ENCODE measurements around the gene COX7B2. TPM values are rescaled to one million over a fixed set of nuclear protein-coding genes. Genes with fewer than 3 reads are reported as not detected.

The COX7B2 gene
- total RNA-seq, 3 donors from 2014 or later: not detected

DNA sequence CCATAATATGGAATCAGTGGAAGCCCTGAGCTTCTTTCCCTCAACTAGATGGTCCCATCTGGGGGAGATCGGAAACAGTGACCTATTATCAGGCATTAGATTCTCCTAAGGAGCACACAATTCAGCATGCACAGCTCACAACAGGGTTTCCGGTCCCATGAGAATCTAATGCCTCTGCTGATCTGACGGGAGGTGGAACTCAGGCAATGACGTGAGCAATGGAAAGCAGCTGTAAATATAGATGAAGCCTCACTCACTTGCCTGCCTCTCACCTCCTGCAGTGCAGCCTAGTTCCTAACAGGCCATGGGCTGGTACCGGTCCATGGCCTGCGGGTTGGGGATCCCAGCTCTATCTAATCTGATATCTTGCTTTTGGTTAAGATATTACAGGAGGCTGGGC lies 88.9 kb downstream of the COX7B2 start:
- H3K9me3 ChIP-seq: peaks cover 0 to 11% of the 10 kb centered on the region in 2 donors
- H3K4me3 ChIP-seq: no peak overlapping the region
- H3K27me3 ChIP-seq: no peaks in the 10 kb centered on the region
- no peak for DNase-seq (ENCODE audit: low spot score in 2 of 2)
- TF ChIP-seq, protein P1, sequence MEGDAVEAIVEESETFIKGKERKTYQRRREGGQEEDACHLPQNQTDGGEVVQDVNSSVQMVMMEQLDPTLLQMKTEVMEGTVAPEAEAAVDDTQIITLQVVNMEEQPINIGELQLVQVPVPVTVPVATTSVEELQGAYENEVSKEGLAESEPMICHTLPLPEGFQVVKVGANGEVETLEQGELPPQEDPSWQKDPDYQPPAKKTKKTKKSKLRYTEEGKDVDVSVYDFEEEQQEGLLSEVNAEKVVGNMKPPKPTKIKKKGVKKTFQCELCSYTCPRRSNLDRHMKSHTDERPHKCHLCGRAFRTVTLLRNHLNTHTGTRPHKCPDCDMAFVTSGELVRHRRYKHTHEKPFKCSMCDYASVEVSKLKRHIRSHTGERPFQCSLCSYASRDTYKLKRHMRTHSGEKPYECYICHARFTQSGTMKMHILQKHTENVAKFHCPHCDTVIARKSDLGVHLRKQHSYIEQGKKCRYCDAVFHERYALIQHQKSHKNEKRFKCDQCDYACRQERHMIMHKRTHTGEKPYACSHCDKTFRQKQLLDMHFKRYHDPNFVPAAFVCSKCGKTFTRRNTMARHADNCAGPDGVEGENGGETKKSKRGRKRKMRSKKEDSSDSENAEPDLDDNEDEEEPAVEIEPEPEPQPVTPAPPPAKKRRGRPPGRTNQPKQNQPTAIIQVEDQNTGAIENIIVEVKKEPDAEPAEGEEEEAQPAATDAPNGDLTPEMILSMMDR (IDR thresholded peaks at IDR 0.05): no peak
- no peak for TF ChIP-seq POLR2A (IDR thresholded peaks at IDR 0.05)
- TF ChIP-seq POLR2AphosphoS5 (IDR thresholded peaks at IDR 0.05): no peak
- no peaks in the 10 kb centered on the region for H3K36me3 ChIP-seq
- intact Hi-C loops (cut with DNase I; ENCODE audit: low total_unique reads): no loop called here
- no peak overlapping the region for H3K27ac ChIP-seq
- no peaks in the 10 kb centered on the region for H3K4me1 ChIP-seq

DNA sequence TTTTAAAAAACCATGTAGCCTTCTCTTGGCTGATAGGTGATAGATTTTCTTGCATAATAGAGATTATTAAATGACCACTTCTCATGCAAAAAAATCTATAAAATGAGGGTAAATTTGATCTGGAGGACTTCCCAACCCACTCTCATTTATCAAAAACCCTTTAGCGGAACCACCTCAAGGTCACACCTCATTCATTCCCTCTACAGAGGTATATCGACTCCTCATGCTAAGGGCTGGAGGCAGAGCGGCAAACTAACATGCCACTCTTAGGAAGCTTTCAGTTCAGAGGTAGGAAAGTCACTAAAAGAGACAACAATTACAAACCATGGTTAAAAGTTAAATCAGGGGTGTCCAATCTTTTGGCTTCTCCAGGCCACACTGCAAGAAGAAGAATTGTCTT lies 90.0 kb downstream of the COX7B2 start:
- Histone ChIP-seq H3K27me3 (no peaks in the 10 kb centered on the region), H3K9me3 (peaks cover 0 to under 1% of the 10 kb centered on the region in 2 donors), H3K4me3 (no peak overlapping the region), H3K4me1 (no peaks in the 10 kb centered on the region), H3K36me3 (no peaks in the 10 kb centered on the region), H3K27ac (no peak overlapping the region)
- no peak for DNase-seq (ENCODE audit: low spot score in 2 of 2)
- no peak for TF ChIP-seq POLR2AphosphoS5 (IDR thresholded peaks at IDR 0.05)
- no peak for TF ChIP-seq POLR2A (IDR thresholded peaks at IDR 0.05)
- TF ChIP-seq, protein P1 (IDR thresholded peaks at IDR 0.05): no peak
- intact Hi-C loops (cut with DNase I; ENCODE audit: low total_unique reads): no loop called here

DNA sequence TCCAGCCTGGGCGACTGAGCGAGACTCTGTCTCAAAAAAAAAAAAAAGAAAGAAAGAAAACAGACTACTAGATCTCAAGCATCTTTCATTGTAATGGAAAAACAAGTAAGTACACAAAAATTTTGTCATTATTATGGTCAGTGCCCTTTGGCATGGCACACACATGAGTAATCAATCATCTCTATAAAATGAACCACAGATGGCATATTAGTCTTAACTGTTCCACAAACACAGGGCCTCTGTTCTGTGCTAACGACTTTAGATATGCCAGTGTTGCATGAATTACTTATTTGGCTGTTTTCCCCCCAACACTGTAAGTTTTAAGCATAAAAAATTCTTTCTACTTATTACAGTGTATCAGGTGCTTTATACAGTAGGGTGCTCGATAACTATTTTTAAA lies 90.4 kb downstream of the COX7B2 start:
- Histone ChIP-seq H3K4me1 (no peaks in the 10 kb centered on the region), H3K9me3 (no peaks in the 10 kb centered on the region), H3K4me3 (no peak overlapping the region), H3K36me3 (no peaks in the 10 kb centered on the region), H3K27ac (no peak overlapping the region), H3K27me3 (no peaks in the 10 kb centered on the region)
- no peak for TF ChIP-seq POLR2AphosphoS5 (IDR thresholded peaks at IDR 0.05)
- TF ChIP-seq POLR2A (IDR thresholded peaks at IDR 0.05): no peak
- TF ChIP-seq, protein P1 (IDR thresholded peaks at IDR 0.05): no peak
- DNase-seq (ENCODE audit: low spot score in 2 of 2): no peak
- intact Hi-C loops (cut with DNase I; ENCODE audit: low total_unique reads): no loop called here

DNA sequence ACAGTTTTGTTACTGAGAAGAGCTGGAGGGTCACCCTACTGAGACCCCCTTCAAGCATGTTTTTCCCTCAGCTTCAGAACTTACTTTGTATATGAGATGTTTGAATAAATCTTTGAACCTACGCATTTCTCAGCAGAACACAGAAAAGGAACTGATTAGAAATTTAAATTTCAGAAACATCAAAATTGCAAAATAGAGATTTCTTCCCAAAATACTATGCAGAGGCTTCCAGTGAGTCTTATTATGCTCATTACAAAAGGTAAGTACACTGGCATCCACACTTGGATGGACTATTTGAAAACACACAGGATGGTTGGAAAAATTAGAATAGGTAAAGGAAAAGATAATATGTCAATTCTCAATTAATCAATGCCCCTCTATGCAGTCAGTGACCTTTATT lies 91.2 kb downstream of the COX7B2 start:
- Histone ChIP-seq H3K27me3 (no peaks in the 10 kb centered on the region), H3K4me1 (no peaks in the 10 kb centered on the region), H3K36me3 (no peaks in the 10 kb centered on the region), H3K27ac (no peak overlapping the region), H3K4me3 (no peak overlapping the region), H3K9me3 (no peaks in the 10 kb centered on the region)
- DNase-seq (ENCODE audit: low spot score in 2 of 2): no peak
- TF ChIP-seq POLR2A (IDR thresholded peaks at IDR 0.05) (no peak), POLR2AphosphoS5 (IDR thresholded peaks at IDR 0.05) (no peak)
- TF ChIP-seq, protein P1 (IDR thresholded peaks at IDR 0.05): no peak
- intact Hi-C loops (cut with DNase I; ENCODE audit: low total_unique reads): no loop called here

DNA sequence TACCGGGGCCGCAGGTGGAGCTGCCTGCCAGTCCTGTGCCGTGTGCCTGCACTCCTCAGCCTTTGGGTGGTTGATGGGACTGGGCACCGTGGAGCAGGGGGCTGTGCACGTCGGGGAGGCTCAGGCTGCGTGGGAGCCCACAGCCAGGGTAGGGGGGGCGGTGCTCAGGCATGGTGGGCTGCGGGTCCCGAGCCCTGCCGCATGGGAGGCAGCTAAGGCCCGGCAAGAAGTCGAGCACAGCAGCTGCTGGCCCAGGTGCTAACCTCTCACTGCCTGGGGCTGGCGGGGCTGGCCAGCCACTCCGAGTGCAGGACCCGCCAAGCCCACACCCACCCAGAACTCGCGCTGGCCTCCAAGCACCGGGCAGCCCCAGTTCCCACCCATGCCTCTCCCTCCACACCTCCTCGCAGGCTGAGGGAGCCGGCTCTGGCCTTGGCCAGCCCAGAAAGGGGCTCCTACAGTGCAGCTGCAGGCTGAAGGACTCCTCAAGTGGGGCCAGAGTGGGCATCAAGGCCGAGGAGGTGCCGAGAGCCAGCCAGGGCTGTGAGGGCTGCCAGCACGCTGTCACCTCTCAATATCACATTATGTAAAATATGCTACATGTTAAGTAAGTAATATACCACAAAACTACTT lies 104.1 kb downstream of the COX7B2 start:
- TF ChIP-seq POLR2AphosphoS5 (IDR thresholded peaks at IDR 0.05) (no peak), POLR2A (IDR thresholded peaks at IDR 0.05) (no peak)
- TF ChIP-seq, protein P1 (IDR thresholded peaks at IDR 0.05): no peak
- no peak overlapping the region for H3K4me3 ChIP-seq
- no peaks in the 10 kb centered on the region for H3K9me3 ChIP-seq
- H3K27me3 ChIP-seq: no peaks in the 10 kb centered on the region
- no peak for DNase-seq (ENCODE audit: low spot score in 2 of 2)
- H3K4me1 ChIP-seq: no peaks in the 10 kb centered on the region
- no peaks in the 10 kb centered on the region for H3K36me3 ChIP-seq
- no peak overlapping the region for H3K27ac ChIP-seq
- intact Hi-C loops (cut with DNase I; ENCODE audit: low total_unique reads): loop anchor here (5.0 kb wide), 1 partner anchor 313 kb away; no protein-coding TSS in a partner anchor

Measured in breast epithelium (tissue), 4 donors.